Measurements from ENCODE around the gene CCDC27. TPM values are rescaled to one million over a fixed set of nuclear protein-coding genes. Genes with fewer than 3 reads are reported as not detected.

Gene CCDC27
- total RNA-seq, 2 experiments from 2014 or later = not detected

GRCh38 chr1:3736708-3737107 is 15.5 kb upstream of the CCDC27 start:
- H3K36me3 Mint-ChIP-seq (ENCODE audit: low read depth) = peaks cover 2% of the 10 kb centered on the region

GRCh38 chr1:3738943-3739342 is 13.3 kb upstream of the CCDC27 start:
- Mint-ChIP-seq H3K4me3 (no peak overlapping the region), H3K4me1 (ENCODE audit: low read depth) (peaks cover 5% of the 10 kb centered on the region), H3K9me3 (no peaks in the 10 kb centered on the region), H3K27me3 (no peaks in the 10 kb centered on the region), H3K36me3 (ENCODE audit: low read depth) (peaks cover 2% of the 10 kb centered on the region), H3K27ac (no peak overlapping the region)
- ChIA-PET CTCF (interaction anchor here (1.1 kb wide), 1 partner anchor 15 kb away, joined by 3 read pairs; no protein-coding TSS in a partner anchor), POLR2A (no interaction called here)
- ATAC-seq (no peak), DNase-seq (no peak)
- intact Hi-C loops (cut with micrococcal nuclease) = no loop called here
- TF ChIP-seq, protein P1, sequence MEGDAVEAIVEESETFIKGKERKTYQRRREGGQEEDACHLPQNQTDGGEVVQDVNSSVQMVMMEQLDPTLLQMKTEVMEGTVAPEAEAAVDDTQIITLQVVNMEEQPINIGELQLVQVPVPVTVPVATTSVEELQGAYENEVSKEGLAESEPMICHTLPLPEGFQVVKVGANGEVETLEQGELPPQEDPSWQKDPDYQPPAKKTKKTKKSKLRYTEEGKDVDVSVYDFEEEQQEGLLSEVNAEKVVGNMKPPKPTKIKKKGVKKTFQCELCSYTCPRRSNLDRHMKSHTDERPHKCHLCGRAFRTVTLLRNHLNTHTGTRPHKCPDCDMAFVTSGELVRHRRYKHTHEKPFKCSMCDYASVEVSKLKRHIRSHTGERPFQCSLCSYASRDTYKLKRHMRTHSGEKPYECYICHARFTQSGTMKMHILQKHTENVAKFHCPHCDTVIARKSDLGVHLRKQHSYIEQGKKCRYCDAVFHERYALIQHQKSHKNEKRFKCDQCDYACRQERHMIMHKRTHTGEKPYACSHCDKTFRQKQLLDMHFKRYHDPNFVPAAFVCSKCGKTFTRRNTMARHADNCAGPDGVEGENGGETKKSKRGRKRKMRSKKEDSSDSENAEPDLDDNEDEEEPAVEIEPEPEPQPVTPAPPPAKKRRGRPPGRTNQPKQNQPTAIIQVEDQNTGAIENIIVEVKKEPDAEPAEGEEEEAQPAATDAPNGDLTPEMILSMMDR (IDR thresholded peaks at IDR 0.05) = no peak

More at GRCh38 chr1:3736708-3737107, 15.5 kb upstream of the CCDC27 start:
- intact Hi-C loops (cut with micrococcal nuclease) = no loop called here
- TF ChIP-seq, protein P1 (IDR thresholded peaks at IDR 0.05) = no peak
- ChIA-PET POLR2A (no interaction called here), CTCF (no interaction called here)
- no peaks in the 10 kb centered on the region for H3K27me3 Mint-ChIP-seq
- no peaks in the 10 kb centered on the region for H3K4me1 Mint-ChIP-seq (ENCODE audit: low read depth)
- no peak for ATAC-seq
- no peak overlapping the region for H3K4me3 Mint-ChIP-seq
- H3K9me3 Mint-ChIP-seq = no peaks in the 10 kb centered on the region
- no peak for DNase-seq
- H3K27ac Mint-ChIP-seq = no peak overlapping the region

GRCh38 chr1:3740042-3740441 is 12.2 kb upstream of the CCDC27 start:
- intact Hi-C loops (cut with micrococcal nuclease) = no loop called here
- peaks cover 2% of the 10 kb centered on the region for H3K36me3 Mint-ChIP-seq (ENCODE audit: low read depth)

DNA sequence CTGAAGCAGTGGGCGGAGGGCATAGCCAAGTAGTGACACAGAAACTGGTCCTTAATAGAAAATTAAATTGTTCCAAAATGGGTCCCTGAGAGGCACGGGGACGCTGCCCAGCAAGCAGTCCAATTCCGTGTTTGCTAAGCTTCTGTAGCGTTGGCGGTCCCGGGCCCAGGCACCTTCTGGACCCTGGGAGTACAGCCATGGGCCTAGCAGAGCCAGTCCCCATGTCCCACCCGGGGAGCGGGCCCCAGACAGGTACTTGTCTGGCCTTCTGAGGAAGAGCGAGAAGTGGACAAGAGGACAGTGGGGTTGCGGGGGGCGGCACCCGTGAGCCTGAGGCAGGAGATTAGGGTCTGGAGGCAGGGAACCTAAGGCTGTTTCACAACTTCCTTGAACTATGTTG is 11.5 kb upstream of the CCDC27 start:
- DNase-seq (no peak), ATAC-seq (no peak)
- intact Hi-C loops (cut with micrococcal nuclease) = no loop called here

More at GRCh38 chr1:3740042-3740441, 12.2 kb upstream of the CCDC27 start:
- DNase-seq (no peak), ATAC-seq (no peak)
- H3K4me1 Mint-ChIP-seq (ENCODE audit: low read depth) = peaks cover 5% of the 10 kb centered on the region
- no peak overlapping the region for H3K27ac Mint-ChIP-seq
- ChIA-PET CTCF (no interaction called here), POLR2A (no interaction called here)
- no peak overlapping the region for H3K4me3 Mint-ChIP-seq
- TF ChIP-seq, protein P1 (IDR thresholded peaks at IDR 0.05) = no peak
- no peaks in the 10 kb centered on the region for H3K9me3 Mint-ChIP-seq
- no peaks in the 10 kb centered on the region for H3K27me3 Mint-ChIP-seq

More for the DNA sequence above, 11.5 kb upstream of the CCDC27 start:
- Mint-ChIP-seq H3K9me3 (no peaks in the 10 kb centered on the region), H3K36me3 (ENCODE audit: low read depth) (peaks cover 2% of the 10 kb centered on the region), H3K27me3 (no peaks in the 10 kb centered on the region), H3K27ac (no peak overlapping the region), H3K4me3 (no peak overlapping the region), H3K4me1 (ENCODE audit: low read depth) (peaks cover 12% of the 10 kb centered on the region)
- ChIA-PET CTCF (no interaction called here), POLR2A (no interaction called here)
- TF ChIP-seq, protein P1 (IDR thresholded peaks at IDR 0.05) = no peak

Measured in activated CD8-positive, alpha-beta T cell treated with anti-CD3 and anti-CD28 coated beads for 36 hours (primary cell).